Effector memory CD4-positive, alpha-beta T cell (primary cell): ENCODE measurements around the gene HFE.
"Not testable (repeated sequence)": the region's sequence is repeated elsewhere in the genome, so short reads cannot be mapped to it uniquely, and the experiment has no call there.

Experiments
- DNase-seq, 3 donors: peaks; one replicate each; pipeline ENCODE4 v3.0.0-alpha.2; 2020
- H3K27ac ChIP-seq: 2 replicates; pipeline ENCODE4 v1.7.0; 2013; ENCODE audit warnings: mild to moderate bottlenecking, low read length, moderate library complexity; ENCODE audit not compliant: insufficient read depth, poor library complexity, severe bottlenecking
- H3K27me3 ChIP-seq: replicated peaks from 2 replicates; pipeline ENCODE4 v1.7.0; 2013; ENCODE audit warnings: mild to moderate bottlenecking, low read length; ENCODE audit not compliant: insufficient read depth, control insufficient read depth, poor library complexity, severe bottlenecking
- H3K36me3 ChIP-seq: 2 replicates; pipeline ENCODE4 v1.7.0; 2013; ENCODE audit warnings: mild to moderate bottlenecking, low read length, moderate library complexity; ENCODE audit not compliant: control insufficient read depth, insufficient read depth
- H3K4me1 ChIP-seq: 2 replicates; pipeline ENCODE4 v1.7.0; 2013; ENCODE audit warnings: low read length, mild to moderate bottlenecking; ENCODE audit not compliant: control insufficient read depth, insufficient read depth, poor library complexity, severe bottlenecking
- H3K4me3 ChIP-seq: 2 replicates; pipeline ENCODE4 v1.7.0; 2013; ENCODE audit warnings: low read length, low read depth, mild to moderate bottlenecking; ENCODE audit not compliant: insufficient read depth, poor library complexity, severe bottlenecking
- H3K9me3 ChIP-seq: 2 replicates; pipeline ENCODE4 v1.7.0; 2013; ENCODE audit warnings: mild to moderate bottlenecking, low read length, moderate library complexity; ENCODE audit not compliant: control insufficient read depth

Gene HFE

DNA sequence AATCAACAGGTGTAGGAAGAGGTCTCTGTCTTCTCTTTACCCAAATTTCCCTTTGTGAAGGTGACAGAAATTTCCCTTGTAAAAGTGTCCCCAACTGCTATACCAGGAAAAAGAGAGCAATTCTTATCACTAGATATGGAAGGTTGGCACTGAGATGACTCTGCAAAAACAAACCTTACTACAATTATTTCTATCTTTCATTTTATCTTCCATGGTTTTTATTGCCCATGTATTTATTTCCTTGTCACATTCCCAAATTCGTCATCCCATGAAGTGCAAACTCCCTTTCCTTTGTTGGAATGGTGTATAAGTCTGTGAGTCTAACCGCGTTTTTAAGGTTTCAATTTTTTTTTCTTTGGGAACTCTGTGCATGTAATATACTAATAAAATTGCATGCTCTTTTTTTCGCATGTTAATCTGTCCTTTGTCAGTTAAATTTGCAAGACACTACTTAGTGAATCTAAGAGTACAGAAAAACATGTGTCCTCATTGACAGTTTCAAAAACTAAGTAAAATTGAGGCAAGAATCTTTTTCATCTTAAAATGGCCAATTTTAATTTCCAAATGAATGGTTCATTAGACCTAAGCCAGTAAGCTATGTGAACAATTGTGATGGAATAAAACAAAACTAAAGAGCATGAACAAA lies 35.4 kb upstream of the HFE start:
- H3K36me3 ChIP-seq = no peaks in the 10 kb centered on the region
- no peak overlapping the region for H3K27ac ChIP-seq
- DNase-seq = no peak

DNA sequence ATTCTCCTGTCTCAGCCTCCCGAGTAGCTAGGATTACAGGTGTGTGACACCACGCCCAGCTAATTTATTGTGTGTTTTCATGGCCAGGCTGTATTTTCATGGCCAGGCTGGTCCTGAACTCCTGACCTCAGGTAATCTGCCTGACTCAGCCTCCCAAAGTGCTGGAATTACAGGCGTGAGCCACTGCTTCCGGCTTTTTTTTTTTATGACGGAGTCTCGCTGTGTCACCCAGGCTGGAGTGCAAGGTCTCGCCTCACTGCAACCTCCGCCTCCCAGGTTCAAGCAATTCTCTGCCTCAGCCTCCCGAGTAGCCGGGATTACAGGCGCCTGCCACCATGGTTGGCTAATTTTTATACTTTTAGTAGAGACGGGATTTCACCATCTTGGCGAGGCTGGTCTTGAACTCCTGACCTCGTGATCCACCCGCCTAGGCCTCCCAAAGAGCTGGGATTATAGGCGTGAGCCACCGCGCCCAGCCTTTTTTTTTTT lies 34.4 kb upstream of the HFE start:
- H3K4me3 ChIP-seq, H3K36me3 ChIP-seq, DNase-seq, H3K27ac ChIP-seq, H3K9me3 ChIP-seq, H3K27me3 ChIP-seq, H3K4me1 ChIP-seq: not testable (repeated sequence)

More for the DNA sequence above, 35.4 kb upstream of the HFE start:
- H3K4me1 ChIP-seq = peaks cover 7% of the 10 kb centered on the region
- no peaks in the 10 kb centered on the region for H3K9me3 ChIP-seq
- no peaks in the 10 kb centered on the region for H3K27me3 ChIP-seq
- H3K4me3 ChIP-seq = no peak overlapping the region

DNA sequence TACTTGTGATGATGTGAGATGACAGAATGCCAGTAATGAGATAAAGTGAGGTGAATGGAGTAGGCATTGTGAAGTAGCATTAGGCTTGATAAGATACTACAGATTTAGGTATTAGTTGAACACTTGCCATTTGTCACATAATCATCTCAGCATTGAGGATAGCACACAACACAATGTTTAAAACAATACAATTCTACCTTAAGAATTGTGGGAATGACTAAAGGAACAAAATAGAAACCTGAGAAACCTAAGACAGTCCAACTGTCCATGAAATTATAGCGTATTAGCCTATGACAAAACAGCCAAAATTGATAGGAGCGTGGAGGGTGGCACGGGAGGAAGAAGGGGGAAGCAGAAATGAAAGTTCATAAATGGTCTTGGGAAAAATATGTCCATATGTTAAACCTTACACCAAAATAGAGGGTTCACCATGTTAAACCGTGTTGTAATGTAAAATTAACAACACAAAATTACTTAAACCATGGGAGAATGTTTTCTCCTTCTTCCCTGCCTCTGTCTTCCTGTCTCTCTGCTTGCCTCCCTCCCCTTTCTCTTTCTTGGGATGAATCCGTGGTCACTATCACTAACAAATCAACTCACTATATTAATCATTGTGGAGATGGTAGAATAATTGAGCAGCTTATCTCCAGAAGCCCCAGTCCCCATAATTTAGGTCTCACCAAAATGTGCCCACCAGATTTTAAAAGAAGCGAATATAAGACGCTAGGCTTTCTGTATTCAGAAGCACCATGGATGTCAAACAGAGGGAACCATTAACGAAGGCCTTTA lies 33.0 kb upstream of the HFE start:
- Histone ChIP-seq H3K4me3 (peak overlapping the region; percentile 70), H3K4me1 (peaks cover 7% of the 10 kb centered on the region), H3K9me3 (no peaks in the 10 kb centered on the region), H3K27me3 (no peaks in the 10 kb centered on the region), H3K27ac (peak overlapping the region; percentile 79), H3K36me3 (no peaks in the 10 kb centered on the region)
- no peak for DNase-seq

DNA sequence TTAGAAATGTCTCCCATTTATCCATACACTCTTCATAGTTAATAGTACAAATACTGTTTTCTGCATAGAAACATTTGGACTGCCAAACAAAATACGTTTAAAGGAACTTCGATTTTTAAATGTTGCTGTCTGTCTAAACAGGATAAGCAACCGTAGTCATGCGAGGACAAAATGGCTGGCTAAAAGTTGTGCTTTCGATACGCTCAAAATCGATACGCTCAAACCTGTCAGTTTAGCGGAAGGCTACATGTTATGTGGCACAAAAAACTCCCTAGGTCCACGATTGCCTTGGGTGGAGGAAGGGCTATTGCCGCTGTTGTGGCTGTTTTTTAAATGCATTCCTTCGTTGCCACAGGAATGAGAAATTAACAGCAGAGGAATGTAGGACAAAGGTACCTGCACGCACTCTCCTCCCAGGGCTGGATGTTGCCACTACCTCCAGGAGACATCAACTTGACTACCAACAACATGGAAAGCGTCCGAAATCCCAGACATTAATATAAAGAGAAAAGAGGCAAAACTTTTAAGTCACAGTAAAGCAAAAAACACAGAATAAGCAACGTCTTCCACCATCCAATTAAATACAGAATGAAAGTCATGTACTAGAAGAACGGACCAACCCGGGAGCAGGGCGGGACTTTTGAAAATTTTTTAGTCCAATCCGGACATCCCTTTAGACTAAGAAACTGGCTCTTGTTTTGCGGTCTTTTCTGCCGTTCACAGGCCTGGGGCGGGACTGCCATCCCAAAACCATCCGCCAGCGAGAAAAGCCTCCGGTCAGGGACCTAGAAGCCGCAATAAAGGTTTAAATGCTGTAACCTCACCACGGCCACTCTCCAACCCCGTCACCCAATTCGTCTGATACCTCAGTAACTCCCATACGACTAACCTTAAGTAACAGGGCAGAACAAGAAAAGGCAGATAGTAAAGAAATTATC lies 32.2 kb upstream of the HFE start:
- Histone ChIP-seq H3K4me3 (peak overlapping the region; percentile 70), H3K27me3 (no peaks in the 10 kb centered on the region), H3K27ac (peak overlapping the region; percentile 79), H3K9me3 (no peaks in the 10 kb centered on the region), H3K36me3 (no peaks in the 10 kb centered on the region), H3K4me1 (peaks cover 7% of the 10 kb centered on the region)
- DNase-seq = peak; percentile 70 to 82 (median 78)

DNA sequence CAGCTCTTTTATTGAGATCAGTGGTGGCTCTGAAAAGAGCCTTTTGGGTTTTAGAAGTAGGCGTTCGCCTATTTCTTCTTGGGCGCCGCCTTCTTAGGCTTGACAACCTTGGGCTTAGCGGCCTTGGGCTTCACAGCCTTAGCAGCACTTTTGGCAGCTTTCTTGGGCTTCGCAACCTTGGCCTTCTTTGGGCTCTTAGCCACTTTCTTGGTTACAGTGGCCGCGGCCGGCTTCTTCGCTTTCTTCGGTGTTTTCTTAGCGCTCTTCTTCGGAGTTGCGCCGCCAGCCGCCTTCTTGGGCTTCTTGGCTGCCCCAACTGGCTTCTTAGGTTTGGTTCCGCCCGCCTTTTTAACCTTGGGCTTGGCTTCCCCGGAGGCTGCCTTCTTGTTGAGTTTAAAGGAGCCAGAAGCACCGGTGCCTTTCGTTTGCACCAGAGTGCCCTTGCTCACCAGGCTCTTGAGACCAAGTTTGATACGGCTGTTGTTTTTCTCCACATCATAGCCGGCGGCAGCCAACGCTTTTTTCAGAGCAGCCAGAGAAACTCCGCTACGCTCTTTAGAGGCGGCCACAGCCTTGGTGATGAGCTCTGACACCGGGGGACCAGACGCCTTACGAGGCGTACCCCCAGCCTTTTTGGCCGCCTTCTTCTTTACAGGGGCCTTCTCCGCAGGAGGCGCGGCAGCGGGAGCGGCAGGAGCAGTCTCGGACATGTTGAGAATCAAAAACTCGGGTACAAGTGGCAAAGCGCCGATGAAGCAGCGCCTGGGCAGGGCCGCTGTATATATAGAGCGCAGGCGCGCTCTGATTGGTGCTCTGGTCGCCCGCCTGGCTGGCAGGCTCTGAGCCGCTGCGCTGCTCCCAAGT lies 31.3 kb upstream of the HFE start:
- peak; percentile 52 to 73 (median 64) for DNase-seq
- Histone ChIP-seq H3K27ac (peak overlapping the region; percentile 79), H3K9me3 (no peaks in the 10 kb centered on the region), H3K27me3 (no peaks in the 10 kb centered on the region), H3K4me3 (peak overlapping the region; percentile 70), H3K4me1 (peaks cover 7% of the 10 kb centered on the region), H3K36me3 (no peaks in the 10 kb centered on the region)

DNA sequence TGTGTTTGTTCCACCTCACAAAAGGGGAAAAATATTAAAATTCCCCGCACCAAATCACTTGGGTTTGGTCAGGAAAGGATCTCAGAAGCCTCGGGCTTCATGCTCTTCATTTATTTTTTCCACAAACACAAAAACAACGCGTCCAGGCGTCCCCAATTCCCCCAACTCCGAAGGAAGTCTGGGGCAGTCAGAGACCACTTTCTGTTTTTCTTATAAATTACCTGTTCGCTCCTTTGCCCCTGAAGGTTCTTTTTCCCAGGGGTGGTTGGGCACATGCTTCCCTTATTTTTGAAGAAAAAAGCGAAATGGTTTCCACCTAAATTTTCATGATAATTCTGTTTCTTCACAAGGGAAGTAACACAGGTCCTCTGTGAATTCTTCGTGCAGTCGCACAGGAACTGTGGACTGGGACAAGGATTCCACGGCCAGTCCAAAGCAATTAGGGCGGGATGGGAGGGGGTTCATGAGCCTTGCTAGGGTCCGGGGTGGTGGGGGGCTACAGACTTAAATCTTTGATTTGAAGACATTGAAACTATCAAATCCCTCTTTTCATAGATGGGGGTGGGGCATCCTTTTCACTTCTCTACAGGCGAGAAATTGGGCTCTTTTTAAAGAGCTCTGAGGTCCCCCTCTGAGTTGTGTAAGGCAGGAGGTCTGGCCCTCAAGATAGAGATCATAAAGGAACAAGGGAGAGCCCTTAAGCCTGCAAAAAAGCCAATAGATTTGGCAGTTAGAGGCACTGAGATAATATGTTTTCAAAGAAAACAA lies 30.5 kb upstream of the HFE start:
- H3K27me3 ChIP-seq = no peaks in the 10 kb centered on the region
- H3K27ac ChIP-seq = peak overlapping the region; percentile 79
- peak overlapping the region; percentile 70 for H3K4me3 ChIP-seq
- no peaks in the 10 kb centered on the region for H3K36me3 ChIP-seq
- no peaks in the 10 kb centered on the region for H3K9me3 ChIP-seq
- H3K4me1 ChIP-seq = peaks cover 7% of the 10 kb centered on the region
- DNase-seq = no peak

DNA sequence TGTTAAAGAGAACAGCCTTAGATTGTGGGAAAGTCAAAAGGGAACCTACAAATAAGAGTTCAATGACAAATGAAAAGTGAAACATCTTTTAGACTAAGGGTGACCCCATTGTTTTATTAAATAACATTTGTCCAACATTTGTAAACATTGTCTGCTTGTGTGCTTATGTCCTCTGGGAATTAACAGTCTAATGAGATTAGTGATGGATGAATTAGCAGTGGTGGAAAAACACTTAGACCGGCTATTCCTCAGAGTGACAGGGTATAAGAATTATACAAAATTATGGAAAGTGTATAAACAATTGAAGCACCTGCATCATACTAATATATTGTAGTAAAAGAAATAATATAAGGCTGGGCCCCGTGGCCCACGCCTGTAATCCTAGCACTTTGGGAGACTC lies 29.3 kb upstream of the HFE start:
- Histone ChIP-seq H3K36me3 (no peaks in the 10 kb centered on the region), H3K9me3 (no peaks in the 10 kb centered on the region), H3K4me3 (no peak overlapping the region)

DNA sequence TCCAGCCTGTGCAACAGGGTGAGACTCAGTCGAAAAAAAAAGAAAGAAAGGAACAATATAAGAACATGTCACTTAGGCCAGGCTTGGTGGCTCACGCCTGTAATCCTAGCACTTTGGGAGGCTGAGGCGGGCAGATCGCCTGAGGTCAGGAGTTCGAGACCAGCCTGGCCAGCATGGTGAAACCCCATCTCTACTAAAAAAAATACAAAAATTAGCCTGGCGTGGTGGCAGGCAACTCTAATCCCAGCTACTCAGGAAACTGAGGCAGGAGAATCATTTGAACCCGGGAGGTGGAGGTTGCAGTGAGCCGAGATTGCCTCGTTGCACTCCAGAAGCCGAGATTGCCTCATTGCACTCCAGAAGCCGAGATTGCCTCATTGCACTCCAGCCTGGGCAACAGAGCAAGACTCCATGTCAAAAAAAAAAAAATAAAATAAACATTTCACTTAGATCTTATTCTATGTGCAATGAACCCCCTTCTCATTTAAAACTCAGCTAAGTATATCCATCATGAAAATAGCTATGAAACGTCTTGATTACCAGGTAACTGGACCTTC lies 28.7 kb upstream of the HFE start:
- not testable (repeated sequence) for H3K27ac ChIP-seq, H3K4me3 ChIP-seq, H3K27me3 ChIP-seq, H3K9me3 ChIP-seq, H3K36me3 ChIP-seq, DNase-seq, H3K4me1 ChIP-seq

More for the DNA sequence above, 29.3 kb upstream of the HFE start:
- Histone ChIP-seq H3K27me3 (no peaks in the 10 kb centered on the region), H3K27ac (no peak overlapping the region), H3K4me1 (peaks cover 7% of the 10 kb centered on the region)
- DNase-seq = no peak
